Panc1 (cell line): ENCODE measurements around the gene SMC6. TPM values are rescaled to one million over a fixed set of nuclear protein-coding genes. Genes with fewer than 3 reads are reported as not detected.

Source experiments
- ATAC-seq: fragments of 200-7000 bp; cut with Tn5 transposase; 2 replicates; pipeline ENCODE4 v1.9.1; 2020; ENCODE audit warnings: mild to moderate bottlenecking, moderate library complexity
- BruUV-seq: library from RNA; stranded (reverse); fragments of 400-500 nt; replicated peaks from 2 replicates; lab custom pipeline; 2021; lab: Mats Ljungman, UMichigan
- CTCF ChIA-PET: fragments of 300-600 bp; sonication (Branson Sonifier 250); formaldehyde crosslinking; loops from one replicate; lab custom pipeline; 2022; ENCODE audit warnings: antibody characterized with exemption; lab: Charles Lee
- POLR2A ChIA-PET: fragments of 300-600 bp; sonication (Branson Sonifier 250); formaldehyde crosslinking; loops from one replicate; lab custom pipeline; 2022; ENCODE audit warnings: antibody characterized with exemption; lab: Charles Lee
- DNase-seq: peaks from one replicate; pipeline ENCODE4 v3.0.0-alpha.2; 2010; ENCODE audit warnings: low read depth, low spot score
- H3K27ac ChIP-seq: 2 replicates; pipeline ENCODE4 v1.5.1; 2011; ENCODE audit warnings: mild to moderate bottlenecking, low read length, inconsistent platforms
- H3K27me3 ChIP-seq: fragments of 200-500 bp; sonication (Bioruptor generic); 2 replicates; pipeline ENCODE4 v1.6.0; 2014; ENCODE audit warnings: low read length, inconsistent platforms; ENCODE audit not compliant: control insufficient read depth, insufficient read depth
- H3K36me3 ChIP-seq: fragments of 200-500 bp; sonication (Bioruptor generic); 2 replicates; pipeline ENCODE4 v1.5.1; 2014; ENCODE audit warnings: inconsistent platforms, mild to moderate bottlenecking, low read length, moderate library complexity; ENCODE audit not compliant: control insufficient read depth, insufficient read depth
- H3K4me1 ChIP-seq: 2 replicates; pipeline ENCODE4 v1.5.1; 2011; ENCODE audit warnings: inconsistent platforms, mild to moderate bottlenecking, low read length, moderate library complexity; ENCODE audit not compliant: control insufficient read depth, insufficient read depth
- H3K4me3 ChIP-seq, 2 experiments: 2 replicates each; pipeline ENCODE4 v1.5.1; 2011 to 2012; ENCODE audit warnings: low read depth in 2 of 2, low read length in 2 of 2, mild to moderate bottlenecking in 2 of 2, inconsistent platforms in 1 of 2, moderate library complexity in 1 of 2
- H3K9me3 ChIP-seq: fragments of 200-500 bp; sonication (Bioruptor generic); 2 replicates; pipeline ENCODE4 v1.5.1; 2014; ENCODE audit warnings: low read depth, mild to moderate bottlenecking, inconsistent platforms, low read length, moderate library complexity; ENCODE audit not compliant: control insufficient read depth, insufficient read depth
- POLR2AphosphoS5 ChIP-seq: IDR thresholded peaks from 2 replicates; pipeline ENCODE4 v1.6.1; 2012; ENCODE audit warnings: mild to moderate bottlenecking, low read depth, low read length, moderate library complexity
- SIN3A ChIP-seq: IDR thresholded peaks from 2 replicates; pipeline ENCODE4 v1.6.1; 2012; ENCODE audit warnings: low read depth, mild to moderate bottlenecking, low read length, moderate library complexity, borderline replicate concordance; ENCODE audit not compliant: insufficient read depth
- TCF7L2 ChIP-seq: IDR thresholded peaks from 2 replicates; pipeline ENCODE4 v1.6.1; 2011; ENCODE audit warnings: mild to moderate bottlenecking, low read depth, low read length, inconsistent platforms
- in situ Hi-C: cut with HindIII; loops from 2 replicates; pipeline ENCODE4 v1.10.0; 2016; ENCODE audit warnings: low sequenced_read_pairs, low pct_unique_long_range_greater_than_20kb
- intact Hi-C: fragments of 100-400 bp; cut with micrococcal nuclease; formaldehyde crosslinking; loops from one replicate; pipeline ENCODE4 v1.10.0; 2022; ENCODE audit not compliant: unreplicated experiment
- total RNA-seq: library from RNA; stranded (reverse); gene quantifications from one replicate; pipeline ENCODE4 v1.2.1, GENCODE V29; 2021; ENCODE audit not compliant: unreplicated experiment
- TF ChIP-seq, protein P1 (sequence below), 2 experiments: IDR thresholded peaks; 2 replicates each; pipeline ENCODE4 v1.6.1; 2011 to 2012; ENCODE audit warnings: low read depth in 2 of 2, control low read depth in 1 of 2, low read length in 1 of 2, mild to moderate bottlenecking in 1 of 2, moderate library complexity in 1 of 2; ENCODE audit not compliant: insufficient read depth in 1 of 2
- TF ChIP-seq, protein P2 (sequence below): fragments of 450-650 bp; IDR thresholded peaks from 2 replicates; pipeline ENCODE4 v1.5.1; 2017; ENCODE audit warnings: mild to moderate bottlenecking

The SMC6 gene
- total RNA-seq, 1 experiment from 2014 or later: 43.8 TPM

DNA sequence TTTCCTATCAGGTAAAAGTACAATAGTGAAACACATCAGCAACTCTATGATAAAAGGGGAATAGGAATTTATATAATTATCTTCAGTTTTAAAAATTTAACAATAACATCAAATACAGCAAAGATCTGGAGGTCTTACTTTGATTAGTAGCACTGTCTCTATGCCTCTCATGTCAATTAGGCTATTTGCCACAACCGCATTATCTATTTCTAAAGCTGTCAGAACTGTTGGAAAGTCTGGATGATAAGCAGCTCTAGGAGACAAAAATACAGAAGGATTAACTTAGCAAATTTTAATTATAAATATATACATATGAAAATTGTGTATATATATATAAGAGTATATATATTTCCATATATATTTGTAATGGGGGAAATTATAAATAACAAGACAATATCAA lies 45.1 kb downstream of the SMC6 start:
- CTCF ChIA-PET: no interaction called here
- in situ Hi-C loops: no loop called here
- POLR2A ChIA-PET: interaction anchor here (0.8 kb wide), 1 partner anchor 45 kb away, joined by 4 read pairs; the partner anchor contains the start of genes GEN1 and SMC6

DNA sequence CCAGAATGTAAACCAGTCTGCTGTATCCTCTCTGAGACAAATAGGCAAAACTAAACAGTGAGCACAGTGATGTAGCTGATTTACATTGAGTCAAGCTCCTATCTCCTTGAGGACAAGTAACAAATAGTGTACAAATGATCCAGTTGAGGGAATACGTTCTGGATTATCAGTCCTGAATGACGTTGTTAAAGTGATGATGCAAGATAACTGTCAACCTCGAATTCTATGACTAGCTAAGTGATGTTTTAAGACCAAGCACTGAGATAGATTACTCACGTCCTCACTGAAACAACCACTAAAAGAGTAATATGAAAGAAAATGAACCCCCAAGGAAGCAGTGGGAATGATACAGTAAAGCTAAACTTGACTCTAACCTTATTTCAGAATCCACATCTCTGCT lies 46.8 kb downstream of the SMC6 start:
- intact Hi-C loops: no loop called here
- H3K36me3 ChIP-seq: peaks cover 54% of the 10 kb centered on the region
- no TSS peak for BruUV-seq
- H3K27ac ChIP-seq: no peak overlapping the region
- CTCF ChIA-PET: no interaction called here
- POLR2A ChIA-PET: no interaction called here
- H3K27me3 ChIP-seq: no peaks in the 10 kb centered on the region
- H3K4me3 ChIP-seq: no peak overlapping the region
- no peak for ATAC-seq
- TF ChIP-seq, protein P1, sequence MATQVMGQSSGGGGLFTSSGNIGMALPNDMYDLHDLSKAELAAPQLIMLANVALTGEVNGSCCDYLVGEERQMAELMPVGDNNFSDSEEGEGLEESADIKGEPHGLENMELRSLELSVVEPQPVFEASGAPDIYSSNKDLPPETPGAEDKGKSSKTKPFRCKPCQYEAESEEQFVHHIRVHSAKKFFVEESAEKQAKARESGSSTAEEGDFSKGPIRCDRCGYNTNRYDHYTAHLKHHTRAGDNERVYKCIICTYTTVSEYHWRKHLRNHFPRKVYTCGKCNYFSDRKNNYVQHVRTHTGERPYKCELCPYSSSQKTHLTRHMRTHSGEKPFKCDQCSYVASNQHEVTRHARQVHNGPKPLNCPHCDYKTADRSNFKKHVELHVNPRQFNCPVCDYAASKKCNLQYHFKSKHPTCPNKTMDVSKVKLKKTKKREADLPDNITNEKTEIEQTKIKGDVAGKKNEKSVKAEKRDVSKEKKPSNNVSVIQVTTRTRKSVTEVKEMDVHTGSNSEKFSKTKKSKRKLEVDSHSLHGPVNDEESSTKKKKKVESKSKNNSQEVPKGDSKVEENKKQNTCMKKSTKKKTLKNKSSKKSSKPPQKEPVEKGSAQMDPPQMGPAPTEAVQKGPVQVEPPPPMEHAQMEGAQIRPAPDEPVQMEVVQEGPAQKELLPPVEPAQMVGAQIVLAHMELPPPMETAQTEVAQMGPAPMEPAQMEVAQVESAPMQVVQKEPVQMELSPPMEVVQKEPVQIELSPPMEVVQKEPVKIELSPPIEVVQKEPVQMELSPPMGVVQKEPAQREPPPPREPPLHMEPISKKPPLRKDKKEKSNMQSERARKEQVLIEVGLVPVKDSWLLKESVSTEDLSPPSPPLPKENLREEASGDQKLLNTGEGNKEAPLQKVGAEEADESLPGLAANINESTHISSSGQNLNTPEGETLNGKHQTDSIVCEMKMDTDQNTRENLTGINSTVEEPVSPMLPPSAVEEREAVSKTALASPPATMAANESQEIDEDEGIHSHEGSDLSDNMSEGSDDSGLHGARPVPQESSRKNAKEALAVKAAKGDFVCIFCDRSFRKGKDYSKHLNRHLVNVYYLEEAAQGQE (IDR thresholded peaks at IDR 0.05; ENCODE audit: insufficient read depth in 1 of 2, low read depth in 2 of 2, low read length in 1 of 2): no peak
- DNase-seq: no peak
- in situ Hi-C loops: no loop called here
- H3K4me1 ChIP-seq: no peaks in the 10 kb centered on the region
- H3K9me3 ChIP-seq: no peaks in the 10 kb centered on the region

More for the DNA sequence above, 45.1 kb downstream of the SMC6 start:
- no TSS peak for BruUV-seq
- Histone ChIP-seq H3K9me3 (no peaks in the 10 kb centered on the region), H3K4me3 (no peak overlapping the region), H3K4me1 (no peaks in the 10 kb centered on the region), H3K36me3 (peaks cover 53% of the 10 kb centered on the region), H3K27ac (no peak overlapping the region), H3K27me3 (no peaks in the 10 kb centered on the region)
- ATAC-seq (no peak), DNase-seq (no peak)
- TF ChIP-seq SIN3A: no peak
- TF ChIP-seq POLR2AphosphoS5: no peak
- TF ChIP-seq, protein P2, sequence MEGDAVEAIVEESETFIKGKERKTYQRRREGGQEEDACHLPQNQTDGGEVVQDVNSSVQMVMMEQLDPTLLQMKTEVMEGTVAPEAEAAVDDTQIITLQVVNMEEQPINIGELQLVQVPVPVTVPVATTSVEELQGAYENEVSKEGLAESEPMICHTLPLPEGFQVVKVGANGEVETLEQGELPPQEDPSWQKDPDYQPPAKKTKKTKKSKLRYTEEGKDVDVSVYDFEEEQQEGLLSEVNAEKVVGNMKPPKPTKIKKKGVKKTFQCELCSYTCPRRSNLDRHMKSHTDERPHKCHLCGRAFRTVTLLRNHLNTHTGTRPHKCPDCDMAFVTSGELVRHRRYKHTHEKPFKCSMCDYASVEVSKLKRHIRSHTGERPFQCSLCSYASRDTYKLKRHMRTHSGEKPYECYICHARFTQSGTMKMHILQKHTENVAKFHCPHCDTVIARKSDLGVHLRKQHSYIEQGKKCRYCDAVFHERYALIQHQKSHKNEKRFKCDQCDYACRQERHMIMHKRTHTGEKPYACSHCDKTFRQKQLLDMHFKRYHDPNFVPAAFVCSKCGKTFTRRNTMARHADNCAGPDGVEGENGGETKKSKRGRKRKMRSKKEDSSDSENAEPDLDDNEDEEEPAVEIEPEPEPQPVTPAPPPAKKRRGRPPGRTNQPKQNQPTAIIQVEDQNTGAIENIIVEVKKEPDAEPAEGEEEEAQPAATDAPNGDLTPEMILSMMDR: no peak
- no peak for TF ChIP-seq TCF7L2
- TF ChIP-seq, protein P1 (IDR thresholded peaks at IDR 0.05; ENCODE audit: insufficient read depth in 1 of 2, low read depth in 2 of 2, low read length in 1 of 2): no peak
- intact Hi-C loops: no loop called here
